ENCODE data around the gene NOC3L.
"Not testable (repeated sequence)": the region's sequence is repeated elsewhere in the genome, so short reads cannot be mapped to it uniquely, and the experiment has no call there.

Gene NOC3L

GRCh38 chr10:94361171-94361794 lies 1.5 kb downstream of the NOC3L start:
- no peaks in the 10 kb centered on the region for H3K9me3 ChIP-seq (ENCODE audit: control insufficient read depth, insufficient read depth, low read length)
- H3K27me3 ChIP-seq (ENCODE audit: control insufficient read depth, insufficient read depth, low read length), result no peaks in the 10 kb centered on the region; the same call in 1 of the 2 replicates
- no peak for DNase-seq (ENCODE audit: low read depth, low spot score)
- H3K27ac ChIP-seq (ENCODE audit: low read length), result no peak overlapping the region
- H3K4me1 ChIP-seq (ENCODE audit: control insufficient read depth, insufficient read depth, low read length), result no peaks in the 10 kb centered on the region
- peaks cover 2% of the 10 kb centered on the region; the same call in 1 of the 2 replicates for H3K36me3 ChIP-seq (ENCODE audit: control insufficient read depth, insufficient read depth, low read length)
- no peak overlapping the region for H3K4me3 ChIP-seq (ENCODE audit: low read length)
- no CpG with 5 or more reads among the region's 4 CpGs for WGBS (ENCODE audit: insufficient coverage, insufficient read length)

GRCh38 chr10:94358480-94358879 lies 4.3 kb downstream of the NOC3L start:
- WGBS (ENCODE audit: insufficient coverage, insufficient read length), result no CpG with 5 or more reads among the region's 2 CpGs
- H3K27me3 ChIP-seq (ENCODE audit: control insufficient read depth, insufficient read depth, low read length), result no peaks in the 10 kb centered on the region; the same call in 1 of the 2 replicates
- no peak overlapping the region for H3K4me3 ChIP-seq (ENCODE audit: low read length)
- H3K4me1 ChIP-seq (ENCODE audit: control insufficient read depth, insufficient read depth, low read length), result no peaks in the 10 kb centered on the region
- DNase-seq (ENCODE audit: low read depth, low spot score), result no peak
- H3K27ac ChIP-seq (ENCODE audit: low read length), result no peak overlapping the region
- H3K36me3 ChIP-seq (ENCODE audit: control insufficient read depth, insufficient read depth, low read length), result peaks cover 2% of the 10 kb centered on the region; the same call in 1 of the 2 replicates
- no peaks in the 10 kb centered on the region for H3K9me3 ChIP-seq (ENCODE audit: control insufficient read depth, insufficient read depth, low read length)

- H3K27me3 ChIP-seq (ENCODE audit: control insufficient read depth, insufficient read depth, low read length), result no peaks in the 10 kb centered on the region
- H3K36me3 ChIP-seq (ENCODE audit: control insufficient read depth, insufficient read depth, low read length), result peaks cover 6% of the 10 kb centered on the region; the same call in 1 of the 2 replicates
- no peak overlapping the region for H3K27ac ChIP-seq (ENCODE audit: low read length)
- no peaks in the 10 kb centered on the region for H3K9me3 ChIP-seq (ENCODE audit: control insufficient read depth, insufficient read depth, low read length)
- H3K4me3 ChIP-seq (ENCODE audit: low read length), result no peak overlapping the region
- H3K4me1 ChIP-seq (ENCODE audit: control insufficient read depth, insufficient read depth, low read length), result no peaks in the 10 kb centered on the region
- no peak for DNase-seq (ENCODE audit: low read depth, low spot score)
- no CpG with 5 or more reads among the region's 3 CpGs for WGBS (ENCODE audit: insufficient coverage, insufficient read length)
Measured at GRCh38 chr10:94357193-94357592, 5.5 kb downstream of the NOC3L start.

GRCh38 chr10:94355841-94356240 lies 6.9 kb downstream of the NOC3L start:
- no peak overlapping the region for H3K27ac ChIP-seq (ENCODE audit: low read length)
- no CpG with 5 or more reads among the region's 2 CpGs for WGBS (ENCODE audit: insufficient coverage, insufficient read length)
- no peak for DNase-seq (ENCODE audit: low read depth, low spot score)
- no peaks in the 10 kb centered on the region for H3K27me3 ChIP-seq (ENCODE audit: control insufficient read depth, insufficient read depth, low read length)
- H3K9me3 ChIP-seq (ENCODE audit: control insufficient read depth, insufficient read depth, low read length), result no peaks in the 10 kb centered on the region
- no peak overlapping the region for H3K4me3 ChIP-seq (ENCODE audit: low read length)
- peaks cover 10% of the 10 kb centered on the region; the same call in 1 of the 2 replicates for H3K36me3 ChIP-seq (ENCODE audit: control insufficient read depth, insufficient read depth, low read length)
- H3K4me1 ChIP-seq (ENCODE audit: control insufficient read depth, insufficient read depth, low read length), result no peaks in the 10 kb centered on the region

GRCh38 chr10:94353336-94353735 lies 9.4 kb downstream of the NOC3L start:
- Histone ChIP-seq H3K4me3 (ENCODE audit: low read length) (no peak overlapping the region), H3K27ac (ENCODE audit: low read length) (no peak overlapping the region), H3K9me3 (ENCODE audit: control insufficient read depth, insufficient read depth, low read length) (no peaks in the 10 kb centered on the region), H3K27me3 (ENCODE audit: control insufficient read depth, insufficient read depth, low read length) (no peaks in the 10 kb centered on the region), H3K36me3 (ENCODE audit: control insufficient read depth, insufficient read depth, low read length) (peaks cover 11% of the 10 kb centered on the region; the same call in 1 of the 2 replicates), H3K4me1 (ENCODE audit: control insufficient read depth, insufficient read depth, low read length) (no peaks in the 10 kb centered on the region)
- DNase-seq (ENCODE audit: low read depth, low spot score), result no peak
- no CpG with 5 or more reads among the region's 3 CpGs for WGBS (ENCODE audit: insufficient coverage, insufficient read length)

GRCh38 chr10:94351089-94351488 lies 11.7 kb downstream of the NOC3L start:
- no peaks in the 10 kb centered on the region for H3K27me3 ChIP-seq (ENCODE audit: control insufficient read depth, insufficient read depth, low read length)
- peaks cover 11% of the 10 kb centered on the region; the same call in 1 of the 2 replicates for H3K36me3 ChIP-seq (ENCODE audit: control insufficient read depth, insufficient read depth, low read length)
- no peak for DNase-seq (ENCODE audit: low read depth, low spot score)

GRCh38 chr10:94350500-94350899 lies 12.2 kb downstream of the NOC3L start:
- H3K36me3 ChIP-seq (ENCODE audit: control insufficient read depth, insufficient read depth, low read length), result peaks cover 11% of the 10 kb centered on the region; the same call in 1 of the 2 replicates
- H3K27ac ChIP-seq (ENCODE audit: low read length); H3K9me3 ChIP-seq (ENCODE audit: control insufficient read depth, insufficient read depth, low read length); H3K4me1 ChIP-seq (ENCODE audit: control insufficient read depth, insufficient read depth, low read length); DNase-seq (ENCODE audit: low read depth, low spot score); H3K27me3 ChIP-seq (ENCODE audit: control insufficient read depth, insufficient read depth, low read length); H3K4me3 ChIP-seq (ENCODE audit: low read length): not testable (repeated sequence)
- WGBS (ENCODE audit: insufficient coverage, insufficient read length), result no CpG with 5 or more reads among the region's 4 CpGs

More at GRCh38 chr10:94351089-94351488, 11.7 kb downstream of the NOC3L start:
- Histone ChIP-seq H3K4me1 (ENCODE audit: control insufficient read depth, insufficient read depth, low read length) (no peaks in the 10 kb centered on the region), H3K4me3 (ENCODE audit: low read length) (no peak overlapping the region), H3K27ac (ENCODE audit: low read length) (no peak overlapping the region), H3K9me3 (ENCODE audit: control insufficient read depth, insufficient read depth, low read length) (no peaks in the 10 kb centered on the region)

GRCh38 chr10:94349327-94349726 lies 13.4 kb downstream of the NOC3L start:
- Histone ChIP-seq H3K27me3 (ENCODE audit: control insufficient read depth, insufficient read depth, low read length) (no peaks in the 10 kb centered on the region), H3K4me3 (ENCODE audit: low read length) (no peak overlapping the region), H3K9me3 (ENCODE audit: control insufficient read depth, insufficient read depth, low read length) (no peaks in the 10 kb centered on the region), H3K4me1 (ENCODE audit: control insufficient read depth, insufficient read depth, low read length) (no peaks in the 10 kb centered on the region), H3K36me3 (ENCODE audit: control insufficient read depth, insufficient read depth, low read length) (peaks cover 11% of the 10 kb centered on the region; the same call in 1 of the 2 replicates), H3K27ac (ENCODE audit: low read length) (no peak overlapping the region)
- no CpG with 5 or more reads among the region's 3 CpGs for WGBS (ENCODE audit: insufficient coverage, insufficient read length)
- no peak for DNase-seq (ENCODE audit: low read depth, low spot score)

GRCh38 chr10:94344522-94345122 lies 18.1 kb downstream of the NOC3L start:
- no CpG with 5 or more reads among the region's 6 CpGs for WGBS (ENCODE audit: insufficient coverage, insufficient read length)
- peaks cover 6% of the 10 kb centered on the region; the same call in 1 of the 2 replicates for H3K36me3 ChIP-seq (ENCODE audit: control insufficient read depth, insufficient read depth, low read length)

GRCh38 chr10:94343151-94343550 lies 19.6 kb downstream of the NOC3L start:
- no peak for DNase-seq (ENCODE audit: low read depth, low spot score)
- Histone ChIP-seq H3K36me3 (ENCODE audit: control insufficient read depth, insufficient read depth, low read length) (peaks cover 6% of the 10 kb centered on the region; the same call in 1 of the 2 replicates), H3K4me1 (ENCODE audit: control insufficient read depth, insufficient read depth, low read length) (no peaks in the 10 kb centered on the region)

More at GRCh38 chr10:94344522-94345122, 18.1 kb downstream of the NOC3L start:
- Histone ChIP-seq H3K4me3 (ENCODE audit: low read length) (no peak overlapping the region), H3K4me1 (ENCODE audit: control insufficient read depth, insufficient read depth, low read length) (no peaks in the 10 kb centered on the region), H3K9me3 (ENCODE audit: control insufficient read depth, insufficient read depth, low read length) (no peaks in the 10 kb centered on the region), H3K27me3 (ENCODE audit: control insufficient read depth, insufficient read depth, low read length) (no peaks in the 10 kb centered on the region), H3K27ac (ENCODE audit: low read length) (no peak overlapping the region)
- DNase-seq (ENCODE audit: low read depth, low spot score), result no peak

More at GRCh38 chr10:94343151-94343550, 19.6 kb downstream of the NOC3L start:
- Histone ChIP-seq H3K27ac (ENCODE audit: low read length) (no peak overlapping the region), H3K27me3 (ENCODE audit: control insufficient read depth, insufficient read depth, low read length) (no peaks in the 10 kb centered on the region), H3K4me3 (ENCODE audit: low read length) (no peak overlapping the region), H3K9me3 (ENCODE audit: control insufficient read depth, insufficient read depth, low read length) (no peaks in the 10 kb centered on the region)
- no CpG with 5 or more reads among the region's 3 CpGs for WGBS (ENCODE audit: insufficient coverage, insufficient read length)
